Measurements from ENCODE around the gene ARSG. TPM values are rescaled to one million over a fixed set of nuclear protein-coding genes. Genes with fewer than 3 reads are reported as not detected.
"Not testable (repeated sequence)": the region's sequence is repeated elsewhere in the genome, so short reads cannot be mapped to it uniquely, and the experiment has no call there.

Gene ARSG
- total and polyA plus RNA-seq, 2 of the 4 experiments (the other 2 are of a cell fraction) = 2.9 to 3.0 TPM

GRCh38 chr17:68403837-68404236 is 112.5 kb downstream of the ARSG start:
- H3K56ac ChIP-seq (ENCODE audit: extremely low read depth, insufficient read depth, low read length); H2BK5ac ChIP-seq (ENCODE audit: low read depth, low read length, poor library complexity, severe bottlenecking); H3K27me3 ChIP-seq (ENCODE audit: control insufficient read depth, insufficient read depth, low read length); H4K8ac ChIP-seq (ENCODE audit: low read depth in 2 of 2, low read length in 2 of 2); H3K9me3 ChIP-seq (ENCODE audit: control insufficient read depth, insufficient read depth, low read length); POLR2A ChIA-PET (ENCODE audit: unreplicated experiment); DNase-seq; H3K14ac ChIP-seq (replicated peaks; ENCODE audit: low read depth, low read length); H3K4me1 ChIP-seq (ENCODE audit: control insufficient read depth, insufficient read depth, low read length); H4K91ac ChIP-seq (ENCODE audit: insufficient read depth, low read depth, low read length); H2BK20ac ChIP-seq (ENCODE audit: low read depth, low read length); H2AK9ac ChIP-seq (replicated peaks; ENCODE audit: low read depth, low read length, poor library complexity); H3K9me1 ChIP-seq (ENCODE audit: insufficient read depth, low read length); H3K9ac ChIP-seq (ENCODE audit: low read depth, low read length); H3K36me3 ChIP-seq (ENCODE audit: control insufficient read depth, insufficient read depth, low read length); H4K20me1 ChIP-seq (ENCODE audit: insufficient read depth, low read length); H3K4ac ChIP-seq (ENCODE audit: low read depth, low read length); H2BK120ac ChIP-seq (ENCODE audit: low read depth, low read length); H3K27ac ChIP-seq (ENCODE audit: insufficient read depth, low read length); H2AK5ac ChIP-seq (ENCODE audit: low read depth, low read length); H4K5ac ChIP-seq (ENCODE audit: low read depth, low read length); ATAC-seq (ENCODE audit: low read depth); CTCF ChIA-PET; H3K23ac ChIP-seq (ENCODE audit: low read depth, low read length); dilution Hi-C loops (cut with HindIII; ENCODE audit: low sequenced_read_pairs, unreplicated experiment); H3K4me2 ChIP-seq (ENCODE audit: low read depth, low read length); H3K18ac ChIP-seq (ENCODE audit: low read depth, low read length); H2AFZ ChIP-seq (replicated peaks; ENCODE audit: low read length, poor library complexity); H3K79me1 ChIP-seq (ENCODE audit: low read depth in 1 of 2, low read length in 2 of 2); H3K4me3 ChIP-seq (ENCODE audit: insufficient read depth, low read depth, low read length); intact Hi-C loops (cut with micrococcal nuclease); BruUV-seq (replicated peaks); H2BK15ac ChIP-seq (ENCODE audit: low read depth, low read length): not testable (repeated sequence)
- in situ Hi-C loops (cut with MboI; ENCODE audit: low sequenced_read_pairs) = loop anchor here (5.0 kb wide), 1 partner anchor 142 kb away; no protein-coding TSS in a partner anchor
- WGBS, 2 experiments (ENCODE audit: extremely low coverage in 2 of 2, insufficient read length in 1 of 2) = no CpG with 5 or more reads among the region's 5 CpGs

- H3K23ac ChIP-seq (ENCODE audit: low read depth, low read length); H2AFZ ChIP-seq (replicated peaks; ENCODE audit: low read length, poor library complexity); H2BK15ac ChIP-seq (ENCODE audit: low read depth, low read length); H3K27ac ChIP-seq (ENCODE audit: insufficient read depth, low read length); H3K56ac ChIP-seq (ENCODE audit: extremely low read depth, insufficient read depth, low read length); H3K27me3 ChIP-seq (ENCODE audit: control insufficient read depth, insufficient read depth, low read length); H3K4me2 ChIP-seq (ENCODE audit: low read depth, low read length); H3K9me1 ChIP-seq (ENCODE audit: insufficient read depth, low read length); H3K79me1 ChIP-seq (ENCODE audit: low read depth in 1 of 2, low read length in 2 of 2); in situ Hi-C loops (cut with MboI; ENCODE audit: low sequenced_read_pairs); H3K36me3 ChIP-seq (ENCODE audit: control insufficient read depth, insufficient read depth, low read length); POLR2A ChIA-PET (ENCODE audit: unreplicated experiment); H2AK9ac ChIP-seq (replicated peaks; ENCODE audit: low read depth, low read length, poor library complexity); intact Hi-C loops (cut with micrococcal nuclease); H2BK5ac ChIP-seq (ENCODE audit: low read depth, low read length, poor library complexity, severe bottlenecking); H2AK5ac ChIP-seq (ENCODE audit: low read depth, low read length); H4K8ac ChIP-seq (ENCODE audit: low read depth in 2 of 2, low read length in 2 of 2); H3K18ac ChIP-seq (ENCODE audit: low read depth, low read length); dilution Hi-C loops (cut with HindIII; ENCODE audit: low sequenced_read_pairs, unreplicated experiment); BruUV-seq (replicated peaks); H3K9me3 ChIP-seq (ENCODE audit: control insufficient read depth, insufficient read depth, low read length); H3K4me3 ChIP-seq (ENCODE audit: insufficient read depth, low read depth, low read length); H4K91ac ChIP-seq (ENCODE audit: insufficient read depth, low read depth, low read length); H4K20me1 ChIP-seq (ENCODE audit: insufficient read depth, low read length); H2BK120ac ChIP-seq (ENCODE audit: low read depth, low read length); H3K14ac ChIP-seq (replicated peaks; ENCODE audit: low read depth, low read length); H4K5ac ChIP-seq (ENCODE audit: low read depth, low read length); ATAC-seq (ENCODE audit: low read depth); H2BK20ac ChIP-seq (ENCODE audit: low read depth, low read length); H3K4ac ChIP-seq (ENCODE audit: low read depth, low read length); DNase-seq; H3K9ac ChIP-seq (ENCODE audit: low read depth, low read length); CTCF ChIA-PET; H3K4me1 ChIP-seq (ENCODE audit: control insufficient read depth, insufficient read depth, low read length): not testable (repeated sequence)
- no CpG with 5 or more reads among the region's 1 CpG for WGBS, 2 experiments (ENCODE audit: extremely low coverage in 2 of 2, insufficient read length in 1 of 2)
Measured at GRCh38 chr17:68407656-68408055, 116.4 kb downstream of the ARSG start.

Data from IMR-90 (cell line).